SKM-1 treated with dmso at 0.1 percent for 144 hours (cell line): ENCODE results near the gene MXRA7.
A peak's percentile ranks its signal among the peaks of the same experiment; 100 is the strongest.
"Not testable (repeated sequence)": the region's sequence is repeated elsewhere in the genome, so short reads cannot be mapped to it uniquely, and the experiment has no call there.

Experiments
- DNase-seq: peaks from one replicate; lab custom pipeline; 2025; ENCODE audit not compliant: unreplicated experiment; lab: John Stamatoyannopoulos, UW

MXRA7 gene

GRCh38 chr17:76710863-76711611 lies at the start of gene MXRA7:
Gene MXRA7, minus strand, starts transcription at chr17:76710965. Its CDS starts 19 bp downstream, at chr17:76710946.
- DNase-seq, result no peak

GRCh38 chr17:76758570-76758969 lies 47.8 kb upstream of the MXRA7 start:
- no peak for DNase-seq

- DNase-seq, result no peak
These were observed 46.5 kb upstream of the MXRA7 start for GRCh38 chr17:76757256-76757655.

- DNase-seq, result no peak
These were observed 44.5 kb upstream of the MXRA7 start for GRCh38 chr17:76755285-76755684.

GRCh38 chr17:76753061-76753961 lies 42.5 kb upstream of the MXRA7 start:
- no peak for DNase-seq

- no peak for DNase-seq
These were observed 41.2 kb upstream of the MXRA7 start for GRCh38 chr17:76752006-76752405.

GRCh38 chr17:76751416-76751993 lies 40.7 kb upstream of the MXRA7 start:
- no peak for DNase-seq

- DNase-seq, result no peak
These were observed 37.9 kb upstream of the MXRA7 start for GRCh38 chr17:76748657-76749056.

GRCh38 chr17:76747716-76748363 lies 37.1 kb upstream of the MXRA7 start:
- DNase-seq, result no peak

- DNase-seq, result not testable (repeated sequence)
These were observed 35.0 kb upstream of the MXRA7 start for GRCh38 chr17:76745785-76746184.

GRCh38 chr17:76744747-76745146 lies 34.0 kb upstream of the MXRA7 start:
- no peak for DNase-seq

- no peak for DNase-seq
These were observed 32.2 kb upstream of the MXRA7 start for GRCh38 chr17:76742958-76743357.

GRCh38 chr17:76740329-76741118 lies 29.8 kb upstream of the MXRA7 start:
- DNase-seq, result no peak

- DNase-seq, result not testable (repeated sequence)
These were observed 28.9 kb upstream of the MXRA7 start for GRCh38 chr17:76739568-76740115.

- no peak for DNase-seq
These were observed 27.7 kb upstream of the MXRA7 start for GRCh38 chr17:76738468-76738850.

GRCh38 chr17:76737676-76738467 lies 27.1 kb upstream of the MXRA7 start, which contains the start of gene MFSD11:
Gene MFSD11, plus strand, starts transcription at chr17:76738119. Its CDS starts 234 bp downstream, at chr17:76738353.
- DNase-seq, result peak; percentile 89

GRCh38 chr17:76737082-76737675 lies 26.4 kb upstream of the MXRA7 start, which contains the start of gene SRSF2:
Gene SRSF2, minus strand, starts transcription at chr17:76737331. Its CDS starts 171 bp downstream, at chr17:76737160.
- peak; percentile 99 for DNase-seq

GRCh38 chr17:76736349-76737081 lies 25.8 kb upstream of the MXRA7 start:
- no peak for DNase-seq
